ENCODE data around the gene B3GNT3. TPM values are rescaled to one million over a fixed set of nuclear protein-coding genes. Genes with fewer than 3 reads are reported as not detected.

B3GNT3 gene
- total and polyA plus RNA-seq, 2 donors (not counting 1 experiment from before 2014, with no cell fraction given): 0.06 TPM; not detected in 1

- ATAC-seq (ENCODE audit: low read depth): peak; percentile 66
- no peaks in the 10 kb centered on the region for H3K9me3 Mint-ChIP-seq (ENCODE audit: insufficient read depth)
- no peaks in the 10 kb centered on the region for H3K27me3 ChIP-seq (replicated peaks in 1 of 4; ENCODE audit: control extremely low read depth in 1 of 4, control insufficient read depth in 3 of 4, insufficient read depth in 4 of 4, low read length in 3 of 4)
- under 1% methylated on average over 20 of the region's 28 CpGs for WGBS (ENCODE audit: insufficient coverage)
- no peaks in the 10 kb centered on the region for H3K27me3 Mint-ChIP-seq
- H3K4me3 Mint-ChIP-seq: peak within 1 kb of the TSS; percentile 89
- H3K4me1 ChIP-seq (ENCODE audit: control insufficient read depth in 2 of 2, insufficient read depth in 2 of 2, low read length in 2 of 2): peaks cover 71 to 93% of the 10 kb centered on the region in 2 donors
- H3K36me3 ChIP-seq (replicated peaks in 1 of 2; ENCODE audit: control extremely low read depth in 1 of 2, control insufficient read depth in 1 of 2, extremely low read depth in 1 of 2, insufficient read depth in 2 of 2, low read length in 1 of 2): peaks cover 1 to 17% of the 10 kb centered on the region in 2 experiments
- peak within 1 kb of the TSS; percentile 95 for H3K27ac Mint-ChIP-seq
- H3K9me3 ChIP-seq (ENCODE audit: control extremely low read depth in 1 of 3, control insufficient read depth in 2 of 3, insufficient read depth in 1 of 3, low read length in 2 of 3): peaks cover 0 to 3% (median 0%) of the 10 kb centered on the region in 3 donors
- H3K27ac ChIP-seq (ENCODE audit: low read length in 2 of 2): peak within 1 kb of the TSS; percentile 96 to 99
- peak; percentile 94 for DNase-seq
- H3K4me1 Mint-ChIP-seq: peaks cover 74% of the 10 kb centered on the region
- peaks cover 14% of the 10 kb centered on the region for H4K20me1 ChIP-seq (ENCODE audit: control insufficient read depth, insufficient read depth, low read length, poor library complexity, severe bottlenecking)
- H3K4me2 ChIP-seq (replicated peaks; ENCODE audit: low read depth, low read length, poor library complexity, severe bottlenecking): peak within 1 kb of the TSS; percentile 88
- peaks cover 87% of the 10 kb centered on the region for H3K79me2 ChIP-seq (ENCODE audit: control insufficient read depth, insufficient read depth, low read length)
- H2AFZ ChIP-seq (ENCODE audit: insufficient read depth, low read depth, low read length, poor library complexity, severe bottlenecking): peak within 1 kb of the TSS; percentile 75
- TF ChIP-seq EZH2 (IDR thresholded peaks at IDR 0.05; ENCODE audit: borderline replicate concordance, insufficient read depth, low read depth, low read length, poor library complexity, severe bottlenecking) (no peak), CTCF (IDR thresholded peaks at IDR 0.05) (no peak)
- ChIA-PET POLR2A (interaction anchor here (0.6 to 2.9 kb wide), 10 partner anchors 9 to 197 kb away, joined by 3 to 12 read pairs (median 6); partner anchors contain the start of genes MAP1S and RPL18A), CTCF (interaction anchor here (0.5 to 11.3 kb wide), 14 partner anchors 9 to 246 kb away, joined by 3 to 122 read pairs (median 5); partner anchors contain the start of gene RPL18A)
- H3K4me3 ChIP-seq (ENCODE audit: control extremely low read depth in 1 of 5, extremely low read depth in 1 of 5, insufficient read depth in 1 of 5, low read depth in 2 of 5, low read length in 4 of 5): peak within 1 kb of the TSS; percentile 50 to 73 (median 67)
- peak within 1 kb of the TSS; percentile 72 for H3K9ac ChIP-seq (ENCODE audit: low read length)
- intact Hi-C loops (cut with micrococcal nuclease): loop anchor here (1.0 to 10.0 kb wide), 6 partner anchors 25 to 443 kb away; partner anchors contain the start of genes MPV17L2 and RPL18A
Observed at GRCh38 chr19:17751103-17751911, 43.6 kb upstream of the B3GNT3 start, which contains the start of gene FCHO1. FCHO1 (plus strand) TSS chr19:17751477; CDS start chr19:17755165, 3,688 bp downstream.

Measured in B cell (primary cell).